GM12874 (cell line): ENCODE measurements around the gene COX6B1.

Experiments used
- TF ChIP-seq, protein P1 (sequence below): IDR thresholded peaks from 2 replicates; pipeline ENCODE4 v1.5.1; 2011; ENCODE audit warnings: low read depth, mild to moderate bottlenecking, control low read depth, low read length, moderate library complexity; ENCODE audit not compliant: insufficient read depth

COX6B1 gene

DNA sequence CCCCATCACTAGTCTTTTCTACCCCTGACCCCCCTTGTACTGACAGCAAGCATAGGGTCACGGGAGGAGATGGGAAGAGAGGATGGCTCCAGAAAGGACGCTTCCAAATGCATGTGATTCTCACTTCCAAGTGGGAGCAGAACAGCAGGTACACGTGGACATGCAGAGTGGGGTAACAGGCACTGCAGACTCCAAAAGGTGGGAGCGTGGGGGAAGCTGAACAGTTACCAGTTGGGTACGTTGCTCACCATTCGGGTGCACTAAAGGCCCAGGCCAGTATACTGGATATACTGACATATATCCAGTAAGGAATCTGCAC lies 8.8 kb upstream of the COX6B1 start:
- TF ChIP-seq, protein P1, sequence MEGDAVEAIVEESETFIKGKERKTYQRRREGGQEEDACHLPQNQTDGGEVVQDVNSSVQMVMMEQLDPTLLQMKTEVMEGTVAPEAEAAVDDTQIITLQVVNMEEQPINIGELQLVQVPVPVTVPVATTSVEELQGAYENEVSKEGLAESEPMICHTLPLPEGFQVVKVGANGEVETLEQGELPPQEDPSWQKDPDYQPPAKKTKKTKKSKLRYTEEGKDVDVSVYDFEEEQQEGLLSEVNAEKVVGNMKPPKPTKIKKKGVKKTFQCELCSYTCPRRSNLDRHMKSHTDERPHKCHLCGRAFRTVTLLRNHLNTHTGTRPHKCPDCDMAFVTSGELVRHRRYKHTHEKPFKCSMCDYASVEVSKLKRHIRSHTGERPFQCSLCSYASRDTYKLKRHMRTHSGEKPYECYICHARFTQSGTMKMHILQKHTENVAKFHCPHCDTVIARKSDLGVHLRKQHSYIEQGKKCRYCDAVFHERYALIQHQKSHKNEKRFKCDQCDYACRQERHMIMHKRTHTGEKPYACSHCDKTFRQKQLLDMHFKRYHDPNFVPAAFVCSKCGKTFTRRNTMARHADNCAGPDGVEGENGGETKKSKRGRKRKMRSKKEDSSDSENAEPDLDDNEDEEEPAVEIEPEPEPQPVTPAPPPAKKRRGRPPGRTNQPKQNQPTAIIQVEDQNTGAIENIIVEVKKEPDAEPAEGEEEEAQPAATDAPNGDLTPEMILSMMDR: no peak

DNA sequence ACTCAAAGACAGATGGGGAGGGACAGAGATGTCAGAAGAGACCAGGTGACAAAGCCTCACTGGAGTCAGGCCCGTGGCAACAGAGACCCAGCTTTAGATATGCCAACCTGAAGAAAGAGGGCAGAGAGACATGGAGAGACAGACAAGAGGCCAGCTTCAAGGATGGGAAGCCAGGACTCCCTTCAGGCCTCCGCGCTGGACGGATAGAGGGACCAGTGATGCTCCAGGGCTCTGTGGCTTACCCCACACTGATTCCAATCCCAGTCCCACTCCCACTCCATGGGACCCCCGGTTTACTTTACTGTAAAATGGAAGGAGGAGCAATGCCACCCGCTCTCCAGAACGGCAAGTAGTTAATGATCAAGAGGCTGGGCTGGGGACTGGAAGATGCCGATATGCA lies 8.3 kb upstream of the COX6B1 start:
- TF ChIP-seq, protein P1: no peak

DNA sequence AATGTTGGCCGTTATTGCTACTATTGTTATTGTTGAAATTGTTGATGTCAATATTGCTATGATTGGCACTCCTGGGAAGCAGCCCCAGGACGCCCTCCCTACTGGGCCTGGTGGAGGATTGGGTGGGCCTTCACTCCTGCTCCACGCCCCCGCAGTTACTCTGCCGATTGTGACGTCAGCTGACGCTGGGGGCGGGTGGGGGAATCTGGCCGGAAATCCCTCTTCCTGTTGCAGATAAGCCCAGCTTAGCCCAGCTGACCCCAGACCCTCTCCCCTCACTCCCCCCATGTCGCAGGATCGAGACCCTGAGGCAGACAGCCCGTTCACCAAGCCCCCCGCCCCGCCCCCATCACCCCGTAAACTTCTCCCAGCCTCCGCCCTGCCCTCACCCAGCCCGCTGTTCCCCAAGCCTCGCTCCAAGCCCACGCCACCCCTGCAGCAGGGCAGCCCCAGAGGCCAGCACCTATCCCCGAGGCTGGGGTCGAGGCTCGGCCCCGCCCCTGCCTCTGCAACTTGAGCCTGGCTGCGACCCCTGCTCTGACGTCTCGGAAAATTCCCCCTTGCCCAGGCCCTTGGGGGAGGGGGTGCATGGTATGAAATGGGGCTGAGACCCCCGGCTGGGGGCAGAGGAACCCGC lies 6.5 kb upstream of the COX6B1 start, which contains the start of gene ETV2:
ETV2 (plus strand) TSS at position 231 of the 637 bp plus-strand sequence. CDS start 716 bp downstream, outside the sequence.
- TF ChIP-seq, protein P1: no peak

DNA sequence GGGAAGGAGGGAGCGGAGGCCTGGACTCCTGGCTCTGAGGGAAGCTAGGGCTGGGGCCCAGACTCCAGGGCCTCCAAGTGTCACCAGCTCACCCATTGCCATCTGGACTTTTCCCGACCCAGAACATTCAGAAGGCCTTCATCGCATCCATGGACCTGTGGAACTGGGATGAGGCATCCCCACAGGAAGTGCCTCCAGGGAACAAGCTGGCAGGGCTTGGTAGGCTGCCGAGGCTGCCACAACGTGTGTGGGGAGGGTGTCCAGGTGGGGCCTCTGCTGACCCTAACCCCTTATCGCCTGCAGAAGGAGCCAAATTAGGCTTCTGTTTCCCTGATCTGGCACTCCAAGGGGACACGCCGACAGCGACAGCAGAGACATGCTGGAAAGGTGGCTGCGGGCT lies 5.8 kb upstream of the COX6B1 start:
- TF ChIP-seq, protein P1: no peak

DNA sequence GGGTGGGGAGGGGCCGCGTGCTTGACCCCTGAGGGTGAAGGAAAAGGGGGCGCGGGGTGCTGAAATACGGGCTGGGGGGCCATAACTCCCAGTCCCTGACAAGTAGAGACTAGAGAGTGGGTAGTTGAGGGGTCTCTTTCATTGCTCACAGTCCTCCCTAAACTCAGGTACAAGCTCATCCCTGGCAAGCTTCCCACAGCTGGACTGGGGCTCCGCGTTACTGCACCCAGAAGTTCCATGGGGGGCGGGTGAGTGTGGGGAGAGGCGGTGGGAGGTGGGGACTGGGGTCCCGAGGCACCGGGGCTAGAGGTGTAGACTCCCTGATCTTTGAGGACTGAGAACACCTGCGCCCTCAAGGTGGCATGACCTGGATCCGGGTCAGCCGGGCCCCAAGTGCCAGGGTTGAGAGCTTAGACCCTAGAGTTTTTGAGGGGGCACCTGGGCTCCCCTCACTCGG lies 5.3 kb upstream of the COX6B1 start:
- TF ChIP-seq, protein P1: no peak

DNA sequence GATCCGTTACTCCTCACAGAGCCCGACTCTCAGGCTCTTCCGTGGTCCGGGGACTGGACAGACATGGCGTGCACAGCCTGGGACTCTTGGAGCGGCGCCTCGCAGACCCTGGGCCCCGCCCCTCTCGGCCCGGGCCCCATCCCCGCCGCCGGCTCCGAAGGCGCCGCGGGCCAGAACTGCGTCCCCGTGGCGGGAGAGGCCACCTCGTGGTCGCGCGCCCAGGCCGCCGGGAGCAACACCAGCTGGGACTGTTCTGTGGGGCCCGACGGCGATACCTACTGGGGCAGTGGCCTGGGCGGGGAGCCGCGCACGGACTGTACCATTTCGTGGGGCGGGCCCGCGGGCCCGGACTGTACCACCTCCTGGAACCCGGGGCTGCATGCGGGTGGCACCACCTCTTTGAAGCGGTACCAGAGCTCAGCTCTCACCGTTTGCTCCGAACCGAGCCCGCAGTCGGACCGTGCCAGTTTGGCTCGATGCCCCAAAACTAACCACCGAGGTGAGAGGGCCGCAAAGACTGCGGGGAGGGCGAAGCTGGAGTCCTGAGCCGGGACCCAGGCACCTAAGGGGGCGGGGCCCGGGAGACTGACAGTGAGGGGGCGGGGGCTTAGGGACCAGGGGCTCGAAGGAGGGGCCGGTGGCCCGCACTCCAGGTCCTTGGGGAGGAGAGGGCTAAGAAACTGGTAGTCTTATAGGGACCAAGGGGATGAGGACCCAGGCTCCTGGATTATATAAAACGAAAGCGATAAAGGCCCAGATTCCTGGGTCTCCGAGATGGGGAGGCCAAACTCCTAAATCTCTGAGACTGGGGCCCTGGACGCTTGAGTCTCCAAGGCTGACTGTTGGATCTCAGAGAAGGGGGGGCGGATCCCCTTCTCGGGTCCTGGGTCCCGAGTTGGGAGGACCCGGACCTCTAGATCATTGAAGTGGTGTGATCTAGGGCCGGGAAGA lies 4.6 kb upstream of the COX6B1 start:
- TF ChIP-seq, protein P1: no peak

DNA sequence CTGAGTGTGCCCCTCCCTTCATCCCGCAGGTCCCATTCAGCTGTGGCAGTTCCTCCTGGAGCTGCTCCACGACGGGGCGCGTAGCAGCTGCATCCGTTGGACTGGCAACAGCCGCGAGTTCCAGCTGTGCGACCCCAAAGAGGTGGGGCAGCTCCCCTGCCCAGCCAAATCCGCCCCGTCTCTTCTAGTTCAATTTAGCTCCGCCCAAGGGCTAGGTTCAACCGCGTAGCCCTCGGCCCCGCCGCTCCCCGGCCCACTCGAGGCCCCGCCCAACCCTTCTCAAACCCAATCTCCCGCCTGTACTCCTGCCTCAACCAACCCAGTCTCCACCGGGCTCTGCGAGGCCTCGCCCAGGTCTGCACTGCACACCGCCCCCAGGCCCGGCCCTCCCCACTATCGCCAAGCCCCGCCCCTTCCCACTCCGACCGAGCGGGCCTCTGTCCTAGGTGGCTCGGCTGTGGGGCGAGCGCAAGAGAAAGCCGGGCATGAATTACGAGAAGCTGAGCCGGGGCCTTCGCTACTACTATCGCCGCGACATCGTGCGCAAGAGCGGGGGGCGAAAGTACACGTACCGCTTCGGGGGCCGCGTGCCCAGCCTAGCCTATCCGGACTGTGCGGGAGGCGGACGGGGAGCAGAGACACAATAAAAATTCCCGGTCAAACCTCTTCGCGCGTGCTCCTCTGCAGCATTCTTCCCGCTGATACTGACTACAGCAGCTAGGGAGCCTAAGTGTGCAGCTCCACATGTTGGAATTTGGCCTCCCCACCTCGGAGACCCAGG lies 3.7 kb upstream of the COX6B1 start:
- TF ChIP-seq, protein P1: no peak
